ENCODE data around the gene TOR3A. TPM values are rescaled to one million over a fixed set of nuclear protein-coding genes. Genes with fewer than 3 reads are reported as not detected.
"Not testable (repeated sequence)": the region's sequence is repeated elsewhere in the genome, so short reads cannot be mapped to it uniquely, and the experiment has no call there.

TOR3A gene, protein sequence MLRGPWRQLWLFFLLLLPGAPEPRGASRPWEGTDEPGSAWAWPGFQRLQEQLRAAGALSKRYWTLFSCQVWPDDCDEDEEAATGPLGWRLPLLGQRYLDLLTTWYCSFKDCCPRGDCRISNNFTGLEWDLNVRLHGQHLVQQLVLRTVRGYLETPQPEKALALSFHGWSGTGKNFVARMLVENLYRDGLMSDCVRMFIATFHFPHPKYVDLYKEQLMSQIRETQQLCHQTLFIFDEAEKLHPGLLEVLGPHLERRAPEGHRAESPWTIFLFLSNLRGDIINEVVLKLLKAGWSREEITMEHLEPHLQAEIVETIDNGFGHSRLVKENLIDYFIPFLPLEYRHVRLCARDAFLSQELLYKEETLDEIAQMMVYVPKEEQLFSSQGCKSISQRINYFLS
- total RNA-seq, result 10 to 100 TPM; 27.0 to 55.8 (median 48.2) TPM

DNA sequence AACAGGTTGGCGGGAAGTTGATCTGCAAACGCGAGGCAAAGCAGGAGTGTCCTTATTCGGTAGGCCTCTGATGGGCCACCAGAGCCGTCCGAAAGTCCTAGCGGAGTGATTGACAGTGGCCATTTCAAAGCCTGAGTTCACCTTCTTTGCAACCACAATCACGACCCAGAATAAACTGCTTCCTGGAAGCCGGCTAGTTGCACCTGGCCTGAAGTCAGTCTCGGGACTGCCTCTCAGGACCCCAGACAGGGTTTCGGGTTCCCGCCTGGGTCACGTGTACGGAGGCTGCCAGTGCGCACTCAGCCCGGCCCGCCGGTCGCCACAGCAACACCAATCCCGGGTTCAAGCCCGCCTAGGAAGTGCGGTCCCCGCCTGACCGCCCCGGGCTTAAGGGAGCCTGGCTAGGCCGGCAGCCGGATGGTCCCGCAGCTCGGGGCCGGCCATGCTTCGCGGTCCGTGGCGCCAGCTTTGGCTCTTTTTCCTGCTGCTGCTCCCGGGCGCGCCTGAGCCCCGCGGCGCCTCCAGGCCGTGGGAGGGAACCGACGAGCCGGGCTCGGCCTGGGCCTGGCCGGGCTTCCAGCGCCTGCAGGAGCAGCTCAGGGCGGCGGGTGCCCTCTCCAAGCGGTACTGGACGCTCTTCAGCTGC lies at the start of gene TOR3A:
TOR3A (plus strand) TSS at position 384 of the 646 bp plus-strand sequence; CDS start at position 443, 59 bp downstream.
- 0 to 1% methylated on average over 11 to 34 of the region's 51 CpGs for WGBS, 2 donors
- intact Hi-C loops (cut with DNase I; ENCODE audit: low total_unique reads), result no loop called here
- TF ChIP-seq POLR2A (IDR thresholded peaks at IDR 0.05), result no peak
- TF ChIP-seq, protein P1, sequence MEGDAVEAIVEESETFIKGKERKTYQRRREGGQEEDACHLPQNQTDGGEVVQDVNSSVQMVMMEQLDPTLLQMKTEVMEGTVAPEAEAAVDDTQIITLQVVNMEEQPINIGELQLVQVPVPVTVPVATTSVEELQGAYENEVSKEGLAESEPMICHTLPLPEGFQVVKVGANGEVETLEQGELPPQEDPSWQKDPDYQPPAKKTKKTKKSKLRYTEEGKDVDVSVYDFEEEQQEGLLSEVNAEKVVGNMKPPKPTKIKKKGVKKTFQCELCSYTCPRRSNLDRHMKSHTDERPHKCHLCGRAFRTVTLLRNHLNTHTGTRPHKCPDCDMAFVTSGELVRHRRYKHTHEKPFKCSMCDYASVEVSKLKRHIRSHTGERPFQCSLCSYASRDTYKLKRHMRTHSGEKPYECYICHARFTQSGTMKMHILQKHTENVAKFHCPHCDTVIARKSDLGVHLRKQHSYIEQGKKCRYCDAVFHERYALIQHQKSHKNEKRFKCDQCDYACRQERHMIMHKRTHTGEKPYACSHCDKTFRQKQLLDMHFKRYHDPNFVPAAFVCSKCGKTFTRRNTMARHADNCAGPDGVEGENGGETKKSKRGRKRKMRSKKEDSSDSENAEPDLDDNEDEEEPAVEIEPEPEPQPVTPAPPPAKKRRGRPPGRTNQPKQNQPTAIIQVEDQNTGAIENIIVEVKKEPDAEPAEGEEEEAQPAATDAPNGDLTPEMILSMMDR (IDR thresholded peaks at IDR 0.05), result no peak
- H3K4me3 ChIP-seq (ENCODE audit: low read depth, poor library complexity, severe bottlenecking), result peak within 1 kb of the TSS; percentile 86
- peak; percentile 91 to 97 for DNase-seq (ENCODE audit: low spot score in 2 of 2)

DNA sequence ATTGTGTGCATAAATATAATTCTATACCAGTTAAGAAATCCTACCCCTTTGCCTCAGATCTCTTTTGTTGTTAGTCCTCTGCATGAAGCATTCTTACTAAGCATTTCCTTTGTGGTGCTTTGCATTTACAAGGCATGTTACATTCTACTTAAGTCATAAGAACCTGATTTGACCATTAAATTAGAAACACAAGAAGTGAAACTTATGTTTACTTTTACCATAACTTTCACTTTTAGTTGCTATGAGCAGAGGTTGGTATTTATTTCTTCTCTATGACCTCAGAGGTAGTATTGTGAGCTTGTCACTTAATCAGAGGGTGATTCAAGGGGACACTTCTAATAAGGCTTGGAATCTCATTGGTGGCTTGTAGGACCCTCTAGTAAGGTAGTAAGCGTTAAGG lies 47.1 kb upstream of the TOR3A start:
- no peak for DNase-seq (ENCODE audit: low spot score in 2 of 2)
- intact Hi-C loops (cut with DNase I; ENCODE audit: low total_unique reads), result no loop called here
- no peak overlapping the region for H3K4me3 ChIP-seq (ENCODE audit: low read depth, poor library complexity, severe bottlenecking)
- no peak for TF ChIP-seq POLR2A (IDR thresholded peaks at IDR 0.05)
- TF ChIP-seq, protein P1 (IDR thresholded peaks at IDR 0.05), result no peak
- 92 to 95% methylated on average over 1 of the region's 1 CpG for WGBS, 2 donors

DNA sequence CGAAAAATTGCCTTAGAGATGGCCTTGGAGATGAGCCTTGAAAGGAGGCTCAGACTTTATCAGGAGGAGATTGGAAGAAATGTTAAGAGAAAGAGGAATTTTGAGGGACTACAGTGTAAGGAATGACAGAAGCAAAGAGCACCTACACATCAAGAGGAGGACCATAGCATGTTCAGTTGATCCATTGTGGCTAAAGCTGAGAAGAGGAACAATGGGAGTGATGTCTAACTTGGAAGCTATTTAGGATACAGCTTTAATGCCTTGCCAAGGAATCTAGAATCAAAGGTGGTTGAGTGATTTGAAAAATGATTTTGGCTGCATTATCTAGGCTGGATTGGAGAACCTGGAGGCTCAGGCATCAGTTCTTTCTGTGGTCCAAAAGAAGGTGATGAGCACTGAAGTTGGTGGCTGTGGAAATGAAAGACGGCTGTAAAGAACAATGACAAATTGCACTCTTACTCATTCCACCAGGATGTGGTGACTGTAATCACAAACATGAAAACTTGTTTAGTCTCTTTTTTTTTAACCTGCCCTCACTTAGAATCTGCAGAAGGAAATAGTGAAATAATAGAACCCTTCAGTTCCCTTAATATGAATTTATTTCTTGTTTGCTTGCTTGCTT lies 44.9 kb upstream of the TOR3A start:
- no peak for DNase-seq (ENCODE audit: low spot score in 2 of 2)
- 73 to 80% methylated on average over 2 of the region's 2 CpGs for WGBS, 2 donors
- intact Hi-C loops (cut with DNase I; ENCODE audit: low total_unique reads), result no loop called here
- H3K4me3 ChIP-seq (ENCODE audit: low read depth, poor library complexity, severe bottlenecking), result no peak overlapping the region
- no peak for TF ChIP-seq POLR2A (IDR thresholded peaks at IDR 0.05)
- TF ChIP-seq, protein P1 (IDR thresholded peaks at IDR 0.05), result no peak

DNA sequence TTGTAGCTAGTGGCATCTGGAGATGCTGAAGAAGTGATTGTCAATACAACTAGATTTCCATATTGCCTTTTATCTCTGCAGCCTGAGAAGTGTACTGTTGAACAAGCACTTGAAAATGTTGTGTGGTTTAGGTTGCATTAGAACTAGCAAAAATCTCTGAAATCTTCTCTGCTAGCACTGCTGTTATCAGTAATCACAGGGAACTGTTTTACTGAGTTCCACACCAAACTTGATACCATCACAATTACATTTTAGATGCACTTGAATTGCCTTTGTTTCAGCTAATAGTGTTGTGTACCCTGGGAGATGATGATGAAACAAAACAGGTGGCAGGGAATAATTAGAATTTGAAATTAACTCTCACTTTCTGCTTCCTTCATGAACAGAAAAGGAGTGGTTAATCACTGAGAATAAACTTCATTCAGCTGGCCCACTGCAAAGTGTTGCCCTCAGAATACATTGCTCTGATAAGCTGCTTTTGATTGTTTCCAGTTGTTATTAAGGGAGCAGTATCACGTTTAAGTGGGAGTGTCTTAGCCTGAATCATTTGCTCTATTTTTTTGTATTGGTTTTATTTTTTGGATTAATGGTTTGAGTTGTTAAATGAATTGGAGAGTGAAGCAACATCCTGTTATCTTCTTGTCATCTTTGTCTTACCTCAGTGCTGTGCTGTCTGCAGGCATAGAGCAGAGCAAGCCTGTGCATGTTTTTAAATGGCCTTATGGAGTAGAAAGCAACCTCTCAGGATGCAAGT lies 43.2 kb upstream of the TOR3A start:
- TF ChIP-seq, protein P1 (IDR thresholded peaks at IDR 0.05), result no peak
- TF ChIP-seq POLR2A (IDR thresholded peaks at IDR 0.05), result no peak
- intact Hi-C loops (cut with DNase I; ENCODE audit: low total_unique reads), result no loop called here
- H3K4me3 ChIP-seq (ENCODE audit: low read depth, poor library complexity, severe bottlenecking), result no peak overlapping the region
- DNase-seq (ENCODE audit: low spot score in 2 of 2), result no peak
- WGBS, 2 donors, result 10 to 31% methylated on average over 1 of the region's 1 CpG

DNA sequence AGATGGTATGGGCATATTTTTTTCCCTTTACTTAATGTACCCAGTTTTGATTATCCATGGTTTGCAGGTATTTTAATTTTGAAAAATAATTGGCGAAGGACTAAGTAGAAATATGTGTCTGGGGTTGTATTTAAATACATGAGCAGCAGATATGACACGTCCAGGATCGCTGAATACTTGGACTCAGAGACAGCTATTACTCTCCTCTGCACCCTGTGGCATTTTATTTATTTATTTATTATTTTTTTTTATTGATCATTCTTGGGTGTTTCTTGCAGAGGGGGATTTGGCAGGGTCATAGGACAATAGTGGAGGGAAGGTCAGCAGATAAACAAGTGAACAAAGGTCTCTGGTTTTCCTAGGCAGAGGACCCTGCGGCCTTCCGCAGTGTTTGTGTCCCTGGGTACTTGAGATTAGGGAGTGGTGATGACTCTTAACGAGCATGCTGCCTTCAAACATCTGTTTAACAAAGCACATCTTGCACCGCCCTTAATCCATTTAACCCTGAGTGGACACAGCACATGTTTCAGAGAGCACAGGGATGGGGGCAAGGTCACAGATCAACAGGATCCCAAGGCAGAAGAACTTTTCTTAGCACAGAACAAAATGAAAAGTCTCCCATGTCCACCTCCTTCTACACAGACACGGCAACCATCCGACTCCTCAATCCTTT lies 42.2 kb upstream of the TOR3A start:
- DNase-seq (ENCODE audit: low spot score in 2 of 2); H3K4me3 ChIP-seq (ENCODE audit: low read depth, poor library complexity, severe bottlenecking); intact Hi-C loops (cut with DNase I; ENCODE audit: low total_unique reads): not testable (repeated sequence)
- 72 to 85% methylated on average over 6 to 9 of the region's 9 CpGs for WGBS, 2 donors

DNA sequence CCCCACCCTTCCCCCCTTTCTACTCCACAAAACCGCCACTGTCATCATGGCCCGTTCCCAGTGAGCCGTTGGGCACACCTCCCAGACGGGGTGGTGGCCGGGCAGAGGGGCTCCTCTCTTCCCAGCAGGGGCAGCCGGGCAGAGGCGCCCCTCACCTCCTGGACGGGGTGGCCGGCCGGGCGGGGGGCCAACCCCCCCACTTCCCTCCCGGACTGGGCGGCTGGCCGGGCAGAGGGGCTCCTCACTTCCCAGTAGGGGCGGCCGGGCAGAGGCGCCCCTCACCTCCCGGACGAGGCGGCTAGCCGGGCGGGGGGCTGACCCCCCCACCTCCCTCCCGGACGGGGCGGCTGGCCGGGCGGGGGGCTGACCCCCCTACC lies 41.7 kb upstream of the TOR3A start:
- intact Hi-C loops (cut with DNase I; ENCODE audit: low total_unique reads); DNase-seq (ENCODE audit: low spot score in 2 of 2); H3K4me3 ChIP-seq (ENCODE audit: low read depth, poor library complexity, severe bottlenecking): not testable (repeated sequence)
- WGBS, 2 donors, result 97 to 100% methylated on average over 4 to 7 of the region's 27 CpGs
